GM19438 (cell line): ENCODE measurements around the gene DHRS3.
"Not testable (repeated sequence)": the region's sequence is repeated elsewhere in the genome, so short reads cannot be mapped to it uniquely, and the experiment has no call there.

ENCODE experiments used
- ATAC-seq: cut with Tn5 transposase; IDR thresholded peaks from one replicate; pipeline ENCODE4 v1.9.1; 2021; ENCODE audit warnings: low read depth; ENCODE audit not compliant: unreplicated experiment

Gene DHRS3

GRCh38 chr1:12525311-12526181 is 92.5 kb downstream of the DHRS3 start:
- ATAC-seq, result no peak

GRCh38 chr1:12524266-12524665 is 93.7 kb downstream of the DHRS3 start:
- ATAC-seq, result no peak

- not testable (repeated sequence) for ATAC-seq
Measured at GRCh38 chr1:12522780-12523179, 95.2 kb downstream of the DHRS3 start.

- no peak for ATAC-seq
Measured at GRCh38 chr1:12521096-12521495, 96.9 kb downstream of the DHRS3 start.

- no peak for ATAC-seq
Measured at GRCh38 chr1:12519693-12520364, 98.2 kb downstream of the DHRS3 start.

GRCh38 chr1:12518931-12519692 is 98.9 kb downstream of the DHRS3 start:
- ATAC-seq, result no peak
